AG09309 (cell line): Measurements from ENCODE around the gene GMCL2.

Source experiments
- DNase-seq: peaks from one replicate; pipeline ENCODE4 v3.0.0-alpha.2; 2010; ENCODE audit warnings: low read depth
- H3K4me3 ChIP-seq: 2 replicates; pipeline ENCODE4 v1.5.1; 2011; ENCODE audit warnings: mild to moderate bottlenecking, low read depth, low read length, moderate library complexity; ENCODE audit not compliant: control insufficient read depth
- CTCF ChIP-seq: IDR thresholded peaks from 2 replicates; pipeline ENCODE4 v1.5.1; 2011; ENCODE audit warnings: mild to moderate bottlenecking, low read depth, low read length, inconsistent platforms; ENCODE audit not compliant: insufficient read depth, control insufficient read depth; ENCODE audit errors: missing control alignments

Gene GMCL2

GRCh38 chr5:178142642-178143041, 44.5 kb downstream of the GMCL2 start:
- no peak for DNase-seq
- no peak overlapping the region for H3K4me3 ChIP-seq
- TF ChIP-seq CTCF: no peak

DNA sequence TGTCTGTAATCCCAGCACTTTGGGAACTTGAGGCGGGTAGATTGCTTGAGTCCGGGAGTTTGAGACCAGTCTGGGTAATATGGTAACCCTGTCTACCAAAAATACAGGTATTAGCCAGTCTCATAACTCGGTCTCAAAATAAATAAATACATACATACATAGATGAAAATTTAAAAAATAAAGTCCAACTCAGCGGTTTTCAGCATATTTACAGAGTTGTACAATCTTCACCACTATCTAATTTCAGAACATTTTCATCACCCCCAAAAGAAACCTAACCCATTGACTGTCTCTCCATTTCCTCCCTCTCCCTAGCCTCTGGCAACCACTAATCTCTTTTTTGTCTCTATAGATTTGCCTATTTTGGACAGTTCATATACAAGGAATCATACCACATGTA, 45.6 kb downstream of the GMCL2 start:
- TF ChIP-seq CTCF: no peak
- H3K4me3 ChIP-seq: no peak overlapping the region
- DNase-seq: no peak

DNA sequence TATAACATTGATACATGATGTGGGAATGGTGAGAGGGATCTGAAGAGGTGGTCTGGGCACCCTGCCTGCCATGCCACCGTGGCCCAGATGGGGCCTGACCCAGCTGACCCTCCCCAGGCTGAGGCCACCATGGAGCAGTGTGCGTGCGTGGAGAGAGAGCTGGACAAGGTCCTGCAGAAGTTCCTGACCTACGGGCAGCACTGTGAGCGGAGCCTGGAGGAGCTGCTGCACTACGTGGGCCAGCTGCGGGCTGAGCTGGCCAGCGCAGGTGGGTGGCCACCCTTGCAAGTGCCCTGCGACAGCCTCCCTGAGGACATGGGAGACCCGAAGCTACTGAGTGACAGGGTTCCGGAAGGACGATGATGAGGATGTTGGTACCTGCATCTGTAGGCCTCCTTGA, 49.2 kb downstream of the GMCL2 start:
- no peak overlapping the region for H3K4me3 ChIP-seq
- TF ChIP-seq CTCF: no peak
- DNase-seq: no peak

DNA sequence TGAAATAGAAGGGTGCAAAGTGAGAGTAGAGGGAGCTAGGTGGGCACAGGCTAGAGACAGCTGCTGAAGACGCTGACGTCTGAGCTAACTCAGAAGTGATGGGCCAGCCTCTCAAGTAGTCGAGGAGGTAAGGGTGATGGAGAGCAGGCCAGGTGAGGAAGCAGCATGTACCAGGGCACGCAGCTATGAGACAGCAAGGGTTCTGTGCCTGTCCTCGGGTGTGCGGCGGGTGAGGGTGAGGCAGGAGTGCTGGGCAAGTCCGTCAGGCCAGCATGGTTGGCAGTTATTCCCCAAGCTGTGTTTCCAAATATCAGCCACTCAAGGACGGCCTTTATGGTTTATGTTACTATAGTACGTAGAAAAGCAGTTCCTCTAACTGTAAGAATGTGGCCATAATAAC, 50.2 kb downstream of the GMCL2 start:
- no peak for DNase-seq
- no peak overlapping the region for H3K4me3 ChIP-seq
- no peak for TF ChIP-seq CTCF
